T-helper 2 cell (primary cell): ENCODE measurements around the gene EFCAB12.

Experiments used
- DNase-seq, 5 experiments: peaks; one replicate each; pipeline versions ENCODE4 v3.0.0 to v3.0.0-alpha.2; 2012 to 2022

EFCAB12 gene

GRCh38 chr3:129442947-129443346 is 14.5 kb upstream of the EFCAB12 start:
- no peak for DNase-seq

- no peak for DNase-seq
Observed at GRCh38 chr3:129442486-129442885, 14.1 kb upstream of the EFCAB12 start.

- DNase-seq = no peak
Observed at GRCh38 chr3:129441782-129442181, 13.3 kb upstream of the EFCAB12 start.

- DNase-seq = peak in 1 of 5 experiments; percentile 55
Observed at GRCh38 chr3:129441215-129441614, 12.8 kb upstream of the EFCAB12 start.

GRCh38 chr3:129440618-129441190 is 12.3 kb upstream of the EFCAB12 start:
- DNase-seq = no peak

- DNase-seq = peak; percentile 92 to 100 (median 99)
Observed at GRCh38 chr3:129439817-129440617, 11.6 kb upstream of the EFCAB12 start, which contains the start of the genes IFT122 and MBD4. Gene IFT122, plus strand, starts transcription at chr3:129440224. Its CDS starts 107 bp downstream, at chr3:129440331. Gene MBD4, minus strand, starts transcription at chr3:129439948. Its CDS starts 115 bp downstream, at chr3:129439833.

- DNase-seq = peak in 4 of 5 experiments; percentile 16 to 63 (median 36)
Observed at GRCh38 chr3:129439226-129439816, 10.9 kb upstream of the EFCAB12 start.

- no peak for DNase-seq
Observed at GRCh38 chr3:129435367-129435766, 6.9 kb upstream of the EFCAB12 start.

- no peak for DNase-seq
Observed at GRCh38 chr3:129434140-129434539, 5.7 kb upstream of the EFCAB12 start.

- no peak for DNase-seq
Observed at GRCh38 chr3:129433565-129433964, 5.1 kb upstream of the EFCAB12 start.

GRCh38 chr3:129432671-129433070 is 4.2 kb upstream of the EFCAB12 start:
- DNase-seq = no peak

- DNase-seq = no peak
Observed at GRCh38 chr3:129432036-129432435, 3.6 kb upstream of the EFCAB12 start.

- DNase-seq = no peak
Observed at GRCh38 chr3:129429602-129430001, 1.2 kb upstream of the EFCAB12 start.

GRCh38 chr3:129429080-129429451 is 630 bp upstream of the EFCAB12 start:
- no peak for DNase-seq

GRCh38 chr3:129428007-129428375 is 445 bp downstream of the EFCAB12 start:
- no peak for DNase-seq

- DNase-seq = no peak
Observed at GRCh38 chr3:129425619-129426018, 2.8 kb downstream of the EFCAB12 start.

- no peak for DNase-seq
Observed at GRCh38 chr3:129425213-129425612, 3.2 kb downstream of the EFCAB12 start.

GRCh38 chr3:129424185-129424841 is 4.1 kb downstream of the EFCAB12 start:
- no peak for DNase-seq

GRCh38 chr3:129422897-129423296 is 5.5 kb downstream of the EFCAB12 start:
- no peak for DNase-seq

GRCh38 chr3:129421988-129422745 is 6.3 kb downstream of the EFCAB12 start:
- DNase-seq = no peak

- no peak for DNase-seq
Observed at GRCh38 chr3:129421236-129421883, 7.1 kb downstream of the EFCAB12 start.

- DNase-seq = no peak
Observed at GRCh38 chr3:129419476-129419875, 9.0 kb downstream of the EFCAB12 start.
